HCT116 (cell line): Measurements from ENCODE around the gene SPCS2. TPM values are rescaled to one million over a fixed set of nuclear protein-coding genes. Genes with fewer than 3 reads are reported as not detected.

ENCODE experiments used
- ATAC-seq: fragments of 200-7000 bp; cut with Tn5 transposase; 2 replicates; pipeline ENCODE4 v1.9.1; 2020; ENCODE audit warnings: mild to moderate bottlenecking, moderate library complexity
- BruUV-seq: library from RNA; stranded (reverse); fragments of 400-500 nt; replicated peaks from 2 replicates; lab custom pipeline; 2021; lab: Mats Ljungman, UMichigan
- CTCF ChIA-PET: fragments of 300-600 bp; sonication (Branson Sonifier 250); formaldehyde crosslinking; loops from one replicate; lab custom pipeline; 2021; ENCODE audit warnings: antibody characterized with exemption; lab: Charles Lee
- POLR2A ChIA-PET: fragments of 300-600, 350-600 bp; sonication (Branson Sonifier 250); formaldehyde crosslinking; loops from one replicate; lab custom pipeline; 2021; ENCODE audit warnings: antibody characterized with exemption; lab: Charles Lee
- RAD21 ChIA-PET, 2 experiments: fragments of 300-600 bp; sonication (Branson Sonifier 250); formaldehyde crosslinking; loops; one replicate each; lab custom pipeline; 2023; ENCODE audit warnings: low total read pairs in 2 of 2; ENCODE audit not compliant: uncharacterized antibody in 2 of 2, unreplicated experiment in 2 of 2, low non-redundant PET in 1 of 2; lab: Charles Lee
- DNase-seq: peaks from one replicate; pipeline ENCODE4 v3.0.0-alpha.2; 2010; ENCODE audit warnings: low read depth, low spot score
- H2AFZ ChIP-seq: fragments of 200-600 bp; shearing (Covaris generic), sonication (generic); 2 replicates; pipeline ENCODE4 v1.6.1; 2017; ENCODE audit warnings: low read depth, mixed run types, mixed read lengths, antibody characterized with exemption, low read length; ENCODE audit not compliant: poor library complexity, severe bottlenecking
- H3K27ac ChIP-seq: 2 replicates; pipeline ENCODE4 v1.5.1; 2012; ENCODE audit warnings: low read depth, low read length
- H3K27me3 ChIP-seq: fragments of 200-600 bp; sonication (generic); 2 replicates; pipeline ENCODE4 v1.6.1; 2016; ENCODE audit warnings: mixed run types, low read length, mixed read lengths; ENCODE audit not compliant: insufficient read depth
- H3K36me3 ChIP-seq, 2 experiments: fragments of 200-500 bp in 1 of 2; fragments of 200-600 bp in 1 of 2; sonication (Bioruptor generic) in 1 of 2; sonication (generic) in 1 of 2; 2 replicates each; pipeline versions ENCODE4 v1.5.1 to v1.6.1; 2014 to 2016; ENCODE audit warnings: low read length in 2 of 2, inconsistent platforms in 1 of 2, mixed read lengths in 1 of 2, mixed run types in 1 of 2; ENCODE audit not compliant: insufficient read depth in 2 of 2, control insufficient read depth in 1 of 2
- H3K4me1 ChIP-seq, 2 experiments: fragments of 200-600 bp in 1 of 2; sonication (generic) in 1 of 2; 2 replicates each; pipeline versions ENCODE4 v1.5.1 to v1.6.1; 2012 to 2017; ENCODE audit warnings: low read length in 2 of 2, inconsistent platforms in 1 of 2, mild to moderate bottlenecking in 1 of 2, mixed read lengths in 1 of 2, mixed run types in 1 of 2, moderate library complexity in 1 of 2; ENCODE audit not compliant: insufficient read depth in 2 of 2, control insufficient read depth in 1 of 2
- H3K4me2 ChIP-seq: fragments of 200-600 bp; sonication (generic); 2 replicates; pipeline ENCODE4 v1.6.1; 2017; ENCODE audit warnings: mixed run types, low read length, mixed read lengths
- H3K4me3 ChIP-seq, 2 experiments: fragments of 200-600 bp in 1 of 2; sonication (generic) in 1 of 2; replicated peaks in 1 of 2; 2 replicates each; pipeline ENCODE4 v1.5.1; 2011 to 2016; ENCODE audit warnings: low read length in 2 of 2, control low read depth in 1 of 2, low read depth in 1 of 2, mild to moderate bottlenecking in 1 of 2, mixed read lengths in 1 of 2, mixed run types in 1 of 2
- H3K79me2 ChIP-seq: fragments of 200-600 bp; sonication (generic); 2 replicates; pipeline ENCODE4 v1.6.1; 2017; ENCODE audit warnings: mild to moderate bottlenecking, mixed run types, low read length, moderate library complexity, mixed read lengths; ENCODE audit not compliant: insufficient read depth
- H3K9ac ChIP-seq: fragments of 200-600 bp; sonication (generic); 2 replicates; pipeline ENCODE4 v1.6.1; 2016; ENCODE audit warnings: low read length, mixed read lengths
- H3K9me2 ChIP-seq: fragments of 200-600 bp; sonication (generic), shearing (Covaris generic); 2 replicates; pipeline ENCODE4 v1.6.1; 2017; ENCODE audit warnings: mixed run types, mild to moderate bottlenecking, moderate library complexity; ENCODE audit not compliant: insufficient read depth
- H3K9me3 ChIP-seq, 2 experiments: fragments of 200-500 bp in 1 of 2; fragments of 200-600 bp in 1 of 2; sonication (Bioruptor generic) in 1 of 2; sonication (generic) in 1 of 2; 2 replicates each; pipeline ENCODE4 v1.6.1; 2014 to 2017; ENCODE audit warnings: low read length in 2 of 2, mixed read lengths in 2 of 2, inconsistent platforms in 1 of 2, low read depth in 1 of 2, mild to moderate bottlenecking in 1 of 2, mixed run types in 1 of 2, moderate library complexity in 1 of 2; ENCODE audit not compliant: control insufficient read depth in 1 of 2, insufficient read depth in 1 of 2
- H4K20me1 ChIP-seq: fragments of 200-600 bp; sonication (generic), shearing (Covaris generic); 2 replicates; pipeline ENCODE4 v1.6.1; 2017; ENCODE audit warnings: mixed run types, mild to moderate bottlenecking, moderate library complexity; ENCODE audit not compliant: insufficient read depth
- CTCF ChIP-seq, 3 experiments: fragments of 200-600 bp in 1 of 3; sonication (generic) in 1 of 3; IDR thresholded peaks in 2 of 3; conservative IDR thresholded peaks in 1 of 3; 2 replicates each; pipeline ENCODE4 v1.5.1; 2012 to 2017; ENCODE audit warnings: low read depth in 2 of 3, low read length in 2 of 3, antibody characterized with exemption in 1 of 3, borderline replicate concordance in 1 of 3, control low read depth in 1 of 3, mild to moderate bottlenecking in 1 of 3, mixed read lengths in 1 of 3, mixed run types in 1 of 3, moderate library complexity in 1 of 3; ENCODE audit not compliant: insufficient read depth in 1 of 3
- EGR1 ChIP-seq: IDR thresholded peaks from 2 replicates; pipeline ENCODE4 v1.6.1; 2012; ENCODE audit warnings: low read depth
- JUND ChIP-seq: IDR thresholded peaks from 2 replicates; pipeline ENCODE4 v1.6.1; 2012
- RAD21 ChIP-seq: IDR thresholded peaks from 2 replicates; pipeline ENCODE4 v1.6.1; 2012; ENCODE audit warnings: low read depth, mild to moderate bottlenecking
- SIN3A ChIP-seq: IDR thresholded peaks from 2 replicates; pipeline ENCODE4 v1.6.1; 2012; ENCODE audit warnings: low read depth
- intact Hi-C: fragments of 100-400 bp; cut with micrococcal nuclease; formaldehyde crosslinking; loops from 2 replicates; pipeline ENCODE4 v1.10.0; 2022
- total RNA-seq: library from RNA; stranded (reverse); gene quantifications from one replicate; pipeline ENCODE4 v1.2.1, GENCODE V29; 2021; ENCODE audit not compliant: unreplicated experiment

The SPCS2 gene
- total RNA-seq, 1 experiment from 2014 or later: 133 TPM

GRCh38 chr11:74929431-74930363 is 19.4 kb upstream of the SPCS2 start:
- Histone ChIP-seq H3K27me3 (no peaks in the 10 kb centered on the region), H3K36me3 (peaks cover 0 to under 1% of the 10 kb centered on the region in 2 experiments; a peak in 2 of 4 replicates), H3K4me3 (no peak overlapping the region), H3K27ac (no peak overlapping the region), H3K9ac (no peak overlapping the region), H3K4me2 (no peak overlapping the region), H3K9me2 (no peaks in the 10 kb centered on the region), H2AFZ (no peak overlapping the region), H3K79me2 (no peaks in the 10 kb centered on the region), H3K9me3 (no peaks in the 10 kb centered on the region), H4K20me1 (peaks cover 6% of the 10 kb centered on the region; the same call in 1 of the 2 replicates), H3K4me1 (no peaks in the 10 kb centered on the region)
- peak; percentile 85 to 99 (median 88) for TF ChIP-seq CTCF (IDR thresholded peaks at IDR 0.05 in 2 of 3, conservative IDR thresholded peaks at IDR 0.05 in 1 of 3; ENCODE audit: borderline replicate concordance in 1 of 3, insufficient read depth in 1 of 3, low read depth in 2 of 3, low read length in 2 of 3)
- no peak for TF ChIP-seq JUND
- peak; percentile 84 for TF ChIP-seq RAD21
- no peak for TF ChIP-seq SIN3A
- TF ChIP-seq EGR1: no peak
- POLR2A ChIA-PET: no interaction called here
- CTCF ChIA-PET: interaction anchor here (0.6 to 2.5 kb wide), 17 partner anchors 8 to 341 kb away, joined by 3 to 22 read pairs (median 5); partner anchors contain the start of gene NEU3
- intact Hi-C loops: loop anchor here (1.0 to 2.0 kb wide), 5 partner anchors 103 to 319 kb away; partner anchors contain the start of gene TPBGL
- DNase-seq (peak; percentile 81), ATAC-seq (peak; percentile 99)
- no TSS peak for BruUV-seq
- RAD21 ChIA-PET: interaction anchor here in 1 of 2 experiments (1.2 kb wide), 1 partner anchor 211 kb away, joined by 4 read pairs; no protein-coding TSS in a partner anchor
